Keratinocyte (primary cell): Measurements from ENCODE around the gene LSAMP. TPM values are rescaled to one million over a fixed set of nuclear protein-coding genes. Genes with fewer than 3 reads are reported as not detected.

Experiments used
- DNase-seq: peaks from one replicate; pipeline ENCODE4 v3.0.0-alpha.2; 2011; ENCODE audit warnings: low read depth, missing footprints, low spot score
- FAIRE-seq: peaks from 2 replicates; lab custom pipeline; 2011; peaks lifted over from hg19 to GRCh38; lab: Jason Lieb, UNC
- H2AFZ ChIP-seq: 2 replicates; pipeline ENCODE4 v1.6.0; 2012; ENCODE audit warnings: low read length, control low read depth, inconsistent platforms; ENCODE audit not compliant: control insufficient read depth
- H3K27ac ChIP-seq: 2 replicates; pipeline ENCODE4 v1.5.1; 2011; ENCODE audit warnings: low read length; ENCODE audit not compliant: control insufficient read depth, insufficient read depth
- H3K27me3 ChIP-seq: 3 replicates; pipeline ENCODE4 v1.6.0; 2011; ENCODE audit warnings: low read length; ENCODE audit not compliant: control insufficient read depth, insufficient read depth; ENCODE audit errors: extremely low read depth
- H3K36me3 ChIP-seq, 2 experiments: 2 replicates in 1 of 2; 3 replicates in 1 of 2; pipeline ENCODE4 v1.5.1; 2011; ENCODE audit warnings: low read length in 2 of 2, mild to moderate bottlenecking in 1 of 2; ENCODE audit not compliant: control insufficient read depth in 2 of 2, insufficient read depth in 2 of 2; ENCODE audit errors: extremely low read depth in 1 of 2
- H3K4me1 ChIP-seq: 3 replicates; pipeline ENCODE4 v1.5.1; 2011; ENCODE audit warnings: low read length; ENCODE audit not compliant: control insufficient read depth, insufficient read depth; ENCODE audit errors: extremely low read depth
- H3K4me2 ChIP-seq: 3 replicates; pipeline ENCODE4 v1.6.0; 2011; ENCODE audit warnings: low read depth, low read length; ENCODE audit not compliant: control insufficient read depth, insufficient read depth; ENCODE audit errors: extremely low read depth
- H3K4me3 ChIP-seq, 3 experiments: fragments of 200-600 bp in 1 of 3; sonication (generic) in 1 of 3; 2 replicates in 2 of 3; 3 replicates in 1 of 3; pipeline ENCODE4 v1.5.1; 2011 to 2016; ENCODE audit warnings: low read length in 3 of 3, mild to moderate bottlenecking in 3 of 3, control low read depth in 2 of 3, inconsistent platforms in 1 of 3, low read depth in 1 of 3, mixed read lengths in 1 of 3, mixed run types in 1 of 3, moderate library complexity in 1 of 3; ENCODE audit not compliant: control insufficient read depth in 2 of 3, insufficient read depth in 2 of 3; ENCODE audit errors: extremely low read depth in 1 of 3
- H3K79me2 ChIP-seq: 2 replicates; pipeline ENCODE4 v1.6.0; 2012; ENCODE audit warnings: low read length; ENCODE audit not compliant: control insufficient read depth, insufficient read depth
- H3K9ac ChIP-seq: 3 replicates; pipeline ENCODE4 v1.6.0; 2011; ENCODE audit warnings: low read length; ENCODE audit not compliant: control insufficient read depth, insufficient read depth; ENCODE audit errors: extremely low read depth
- H3K9me1 ChIP-seq: 3 replicates; pipeline ENCODE4 v1.6.0; 2011; ENCODE audit warnings: low read length; ENCODE audit not compliant: control insufficient read depth, insufficient read depth; ENCODE audit errors: extremely low read depth
- H3K9me3 ChIP-seq: 2 replicates; pipeline ENCODE4 v1.5.1; 2012; ENCODE audit warnings: low read depth, low read length; ENCODE audit not compliant: control insufficient read depth
- H4K20me1 ChIP-seq: 3 replicates; pipeline ENCODE4 v1.6.0; 2011; ENCODE audit warnings: low read length; ENCODE audit not compliant: control insufficient read depth, insufficient read depth; ENCODE audit errors: extremely low read depth
- CTCF ChIP-seq, 3 experiments: IDR thresholded peaks in 1 of 3; conservative IDR thresholded peaks in 1 of 3; optimal IDR thresholded peaks in 1 of 3; 2 replicates in 2 of 3; 3 replicates in 1 of 3; pipeline versions ENCODE3 to v1.5.1; 2011; ENCODE audit warnings: low read length in 3 of 3, mild to moderate bottlenecking in 3 of 3, moderate library complexity in 2 of 3, control low read depth in 1 of 3, inconsistent platforms in 1 of 3; ENCODE audit not compliant: insufficient read depth in 2 of 3; ENCODE audit errors: extremely low read depth in 1 of 3
- EZH2 ChIP-seq: IDR thresholded peaks from one replicate; pipeline ENCODE4 v1.6.1; 2012; ENCODE audit warnings: inconsistent platforms, mild to moderate bottlenecking, low read length, moderate library complexity
- dilution Hi-C: fragments of 300-500 bp; cut with MboI; formaldehyde crosslinking; loops from one replicate; pipeline ENCODE4 v1.7.0; 2020; ENCODE audit warnings: low sequenced_read_pairs; ENCODE audit not compliant: extremely low pct_ligation_motif_present
- polyA plus RNA-seq, 5 experiments: library from polyadenylated mRNA; depleted of rRNA in 3 of 5; stranded (reverse) in 3 of 5; stranded (forward) in 1 of 5; unstranded in 1 of 5; fragments of >200 nt; gene quantifications; 1 replicate in 1 of 5; 2 replicates in 3 of 5; 3 replicates in 1 of 5; pipeline versions ENCODE4 v1.2.1 to v1.2.3, GENCODE V29; 2011 to 2012; ENCODE audit warnings: missing spikeins in 2 of 5, low read depth in 1 of 5, low replicate concordance in 1 of 5

The LSAMP gene
- polyA plus RNA-seq, 1 donor (not counting 4 experiments of a cell fraction or from before 2014, with no cell fraction given), result 0.12 TPM

GRCh38 chr3:116102037-116102436 lies 343.2 kb downstream of the LSAMP start:
- Histone ChIP-seq H3K79me2 (no peaks in the 10 kb centered on the region), H4K20me1 (no peaks in the 10 kb centered on the region), H3K9me1 (no peaks in the 10 kb centered on the region), H3K4me2 (no peak overlapping the region), H2AFZ (no peak overlapping the region), H3K4me1 (no peaks in the 10 kb centered on the region), H3K27ac (no peak overlapping the region), H3K9me3 (no peaks in the 10 kb centered on the region), H3K27me3 (no peaks in the 10 kb centered on the region), H3K4me3 (no peak overlapping the region), H3K9ac (no peak overlapping the region), H3K36me3 (no peaks in the 10 kb centered on the region)
- no peak for TF ChIP-seq CTCF (optimal IDR thresholded peaks at IDR 0.05 in 1 of 3, IDR thresholded peaks at IDR 0.05 in 1 of 3, conservative IDR thresholded peaks at IDR 0.05 in 1 of 3; ENCODE audit: extremely low read depth in 1 of 3, insufficient read depth in 2 of 3, low read length in 3 of 3)
- TF ChIP-seq EZH2, result no peak
- no peak for FAIRE-seq
- dilution Hi-C loops, result no loop called here
- no peak for DNase-seq

GRCh38 chr3:116097226-116097625 lies 348.1 kb downstream of the LSAMP start:
- dilution Hi-C loops, result no loop called here
- Histone ChIP-seq H3K4me3 (no peak overlapping the region), H3K27ac (no peak overlapping the region), H2AFZ (no peak overlapping the region), H3K4me2 (no peak overlapping the region), H3K9ac (no peak overlapping the region), H3K9me1 (no peaks in the 10 kb centered on the region), H3K4me1 (no peaks in the 10 kb centered on the region), H3K27me3 (no peaks in the 10 kb centered on the region), H3K79me2 (no peaks in the 10 kb centered on the region), H3K36me3 (no peaks in the 10 kb centered on the region), H3K9me3 (no peaks in the 10 kb centered on the region), H4K20me1 (no peaks in the 10 kb centered on the region)
- FAIRE-seq (no peak), DNase-seq (no peak)
- TF ChIP-seq EZH2 (no peak), CTCF (optimal IDR thresholded peaks at IDR 0.05 in 1 of 3, IDR thresholded peaks at IDR 0.05 in 1 of 3, conservative IDR thresholded peaks at IDR 0.05 in 1 of 3; ENCODE audit: extremely low read depth in 1 of 3, insufficient read depth in 2 of 3, low read length in 3 of 3) (no peak)
